GM23248 (cell line): ENCODE data around the gene AHR. TPM values are rescaled to one million over a fixed set of nuclear protein-coding genes. Genes with fewer than 3 reads are reported as not detected.

ENCODE experiments used
- DNase-seq: peaks from one replicate; pipeline ENCODE4 v3.0.0-alpha.2; 2015
- H2AFZ ChIP-seq: fragments of 200-600 bp; sonication (generic); 2 replicates; pipeline ENCODE4 v1.6.1; 2016; ENCODE audit warnings: antibody characterized with exemption
- H3F3A ChIP-seq: fragments of 200-600 bp; sonication (generic); 2 replicates; pipeline ENCODE4 v1.6.1; 2016; ENCODE audit warnings: mild to moderate bottlenecking, antibody characterized with exemption, mixed run types; ENCODE audit not compliant: insufficient read depth
- H3K27ac ChIP-seq: fragments of 200-600 bp; sonication (generic); 2 replicates; pipeline ENCODE4 v1.5.1; 2016; ENCODE audit warnings: mild to moderate bottlenecking
- H3K27me3 ChIP-seq: fragments of 200-600 bp; sonication (generic); replicated peaks from 2 replicates; pipeline ENCODE4 v1.6.1; 2016; ENCODE audit warnings: mild to moderate bottlenecking; ENCODE audit not compliant: insufficient read depth
- H3K36me3 ChIP-seq: fragments of 200-600 bp; sonication (generic); 2 replicates; pipeline ENCODE4 v1.6.1; 2016; ENCODE audit warnings: low read depth, mild to moderate bottlenecking
- H3K4me1 ChIP-seq: fragments of 200-600 bp; sonication (generic); 2 replicates; pipeline ENCODE4 v1.6.1; 2016; ENCODE audit warnings: mild to moderate bottlenecking; ENCODE audit not compliant: insufficient read depth
- H3K4me2 ChIP-seq: fragments of 200-600 bp; sonication (generic); one replicate; pipeline ENCODE4 v1.6.1; 2016; ENCODE audit warnings: mild to moderate bottlenecking; ENCODE audit not compliant: unreplicated experiment
- H3K4me3 ChIP-seq: fragments of 200-600 bp; sonication (generic); 2 replicates; pipeline ENCODE4 v1.5.1; 2016; ENCODE audit warnings: mild to moderate bottlenecking
- H3K79me2 ChIP-seq: fragments of 200-600 bp; sonication (generic); 2 replicates; pipeline ENCODE4 v1.6.1; 2016; ENCODE audit warnings: mild to moderate bottlenecking; ENCODE audit not compliant: insufficient read depth
- H3K9ac ChIP-seq: fragments of 200-600 bp; sonication (generic); 2 replicates; pipeline ENCODE4 v1.6.1; 2016; ENCODE audit warnings: mild to moderate bottlenecking
- H3K9me2 ChIP-seq: fragments of 200-600 bp; sonication (generic); 2 replicates; pipeline ENCODE4 v1.6.1; 2016; ENCODE audit warnings: mixed run types, mild to moderate bottlenecking, moderate library complexity; ENCODE audit not compliant: insufficient read depth
- H3K9me3 ChIP-seq: fragments of 200-600 bp; sonication (generic); one replicate; pipeline ENCODE4 v1.6.1; 2017; ENCODE audit warnings: low read depth
- H4K20me1 ChIP-seq: fragments of 200-600 bp; sonication (generic); 2 replicates; pipeline ENCODE4 v1.6.0; 2016; ENCODE audit not compliant: insufficient read depth
- EZH2 ChIP-seq: fragments of 200-600 bp; sonication (generic); IDR thresholded peaks from 2 replicates; pipeline ENCODE4 v1.6.1; 2018; ENCODE audit warnings: antibody characterized with exemption, mild to moderate bottlenecking; ENCODE audit not compliant: insufficient read depth, poor library complexity, severe bottlenecking
- EZH2phosphoT487 ChIP-seq: fragments of 200-600 bp; sonication (generic); IDR thresholded peaks from 2 replicates; pipeline ENCODE4 v1.6.1; 2018; ENCODE audit warnings: antibody characterized with exemption, moderate library complexity, mild to moderate bottlenecking, low read depth; ENCODE audit not compliant: insufficient read depth
- WGBS, 2 experiments: methylation state at CpG; one replicate each; pipeline ENCODE4 v1.1.6; 2015 to 2017; ENCODE audit warnings: low lambda C conversion rate in 2 of 2, low coverage in 1 of 2; ENCODE audit errors: missing lambda C conversion rate in 2 of 2; 5-methylcytosine and 5-hydroxymethylcytosine counted together
- in situ Hi-C: fragments of 300-500 bp; cut with MboI; formaldehyde crosslinking; loops from 2 replicates; pipeline ENCODE4 v1.15.0; 2020
- polyA plus RNA-seq: library from polyadenylated mRNA; unstranded; fragments of >200 nt; fragmentation: Nextera tagmentation; extraction: Ambion mirVana; gene quantifications from 2 replicates; pipeline ENCODE4 v1.2.1, GENCODE V29; 2016
- total RNA-seq: library from RNA; depleted of rRNA; stranded (reverse); fragments of >200 nt; shearing (Covaris generic); gene quantifications from 2 replicates; pipeline ENCODE4 v1.2.3, GENCODE V29; 2014

AHR gene
- total and polyA plus RNA-seq, 2 experiments from 2014 or later: 19.0 to 98.7 TPM

DNA sequence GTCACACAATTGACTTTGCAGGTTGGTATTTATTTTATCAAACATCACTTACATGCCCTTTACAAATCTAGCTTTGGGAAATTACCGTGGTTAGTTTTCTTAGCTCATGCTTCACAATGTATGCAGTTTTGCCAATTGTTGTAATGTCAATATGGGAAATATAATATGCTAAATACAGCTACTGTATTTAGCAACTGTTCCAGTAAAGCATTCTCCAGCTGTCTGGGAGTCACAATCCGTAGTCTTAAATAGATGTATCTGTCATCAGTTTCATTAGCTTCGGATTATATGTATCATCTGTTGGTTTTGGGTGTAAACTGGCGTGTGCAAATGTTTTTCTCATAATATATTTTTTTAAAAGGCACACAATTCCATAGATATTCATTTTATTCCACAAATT lies 19.4 kb upstream of the AHR start:
- Histone ChIP-seq H3K27me3 (no peaks in the 10 kb centered on the region), H3K4me1 (peaks cover 21% of the 10 kb centered on the region), H3F3A (peaks cover 25% of the 10 kb centered on the region), H3K9me3 (no peaks in the 10 kb centered on the region), H3K36me3 (no peaks in the 10 kb centered on the region), H3K79me2 (no peaks in the 10 kb centered on the region), H2AFZ (no peak overlapping the region), H3K27ac (no peak overlapping the region), H3K9me2 (no peaks in the 10 kb centered on the region), H3K9ac (no peak overlapping the region), H3K4me2 (no peak overlapping the region), H3K4me3 (no peak overlapping the region), H4K20me1 (no peaks in the 10 kb centered on the region)
- in situ Hi-C loops: no loop called here
- 82 to 85% methylated on average over 4 of the region's 4 CpGs for WGBS, 2 experiments
- no peak for DNase-seq
- TF ChIP-seq EZH2phosphoT487: no peak
- no peak for TF ChIP-seq EZH2

DNA sequence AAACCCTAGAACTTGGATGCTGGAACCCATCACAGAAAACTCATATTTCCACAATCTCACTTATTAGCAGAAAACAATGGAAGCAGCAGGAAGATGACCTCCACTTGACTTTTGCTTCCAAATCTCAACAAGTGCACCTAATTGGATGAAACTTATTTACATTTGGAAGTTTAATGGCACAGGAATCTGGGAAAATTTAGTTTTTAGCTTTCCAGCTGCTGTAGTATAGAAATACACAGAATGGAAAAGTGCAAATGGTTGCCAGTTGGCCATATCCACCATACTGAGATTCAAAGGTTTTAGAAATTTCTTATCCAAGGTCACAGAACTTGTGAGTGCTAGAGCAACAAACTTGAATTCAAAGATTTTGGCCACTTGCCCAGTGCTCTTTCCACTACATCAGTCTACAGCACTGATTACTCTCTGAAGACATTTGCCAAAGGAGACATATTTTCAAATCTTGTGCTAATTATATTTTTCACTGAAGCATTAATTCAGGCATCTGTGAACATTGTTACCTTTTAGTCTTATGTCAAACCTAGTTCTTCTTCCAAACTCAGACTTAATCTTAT lies 9.3 kb upstream of the AHR start:
- Histone ChIP-seq H3K9me2 (no peaks in the 10 kb centered on the region), H3K4me2 (no peak overlapping the region), H3K79me2 (no peaks in the 10 kb centered on the region), H3K36me3 (no peaks in the 10 kb centered on the region), H3K9me3 (no peaks in the 10 kb centered on the region), H3K4me1 (no peaks in the 10 kb centered on the region), H4K20me1 (no peaks in the 10 kb centered on the region), H3K4me3 (no peak overlapping the region), H2AFZ (no peak overlapping the region), H3F3A (no peaks in the 10 kb centered on the region), H3K27ac (no peak overlapping the region), H3K9ac (no peak overlapping the region), H3K27me3 (no peaks in the 10 kb centered on the region)
- DNase-seq: no peak
- in situ Hi-C loops: no loop called here
- TF ChIP-seq EZH2: no peak
- TF ChIP-seq EZH2phosphoT487: no peak

- H3K9me3 ChIP-seq: no peaks in the 10 kb centered on the region
- H3K9me2 ChIP-seq: no peaks in the 10 kb centered on the region
- no peaks in the 10 kb centered on the region for H4K20me1 ChIP-seq
- in situ Hi-C loops: no loop called here
- no peaks in the 10 kb centered on the region for H3K79me2 ChIP-seq
- H3K36me3 ChIP-seq: no peaks in the 10 kb centered on the region
- peaks cover 9% of the 10 kb centered on the region for H3K4me1 ChIP-seq
- H2AFZ ChIP-seq: no peak overlapping the region
- no peak overlapping the region for H3K27ac ChIP-seq
- 95 to 98% methylated on average over 4 of the region's 4 CpGs for WGBS, 2 experiments
- no peak overlapping the region for H3K4me3 ChIP-seq
- H3K9ac ChIP-seq: no peak overlapping the region
- DNase-seq: no peak
- no peak overlapping the region for H3K4me2 ChIP-seq
- TF ChIP-seq EZH2 (no peak), EZH2phosphoT487 (no peak)
- no peaks in the 10 kb centered on the region for H3K27me3 ChIP-seq
- H3F3A ChIP-seq: peaks cover 7% of the 10 kb centered on the region
These were observed 5.6 kb upstream of the AHR start for GRCh38 chr7:17292843-17293242.

GRCh38 chr7:17293481-17293880 lies 5.0 kb upstream of the AHR start:
- Histone ChIP-seq H3K9ac (no peak overlapping the region), H3K79me2 (no peaks in the 10 kb centered on the region), H3K9me3 (no peaks in the 10 kb centered on the region), H3K27me3 (no peaks in the 10 kb centered on the region), H3K9me2 (no peaks in the 10 kb centered on the region), H3K36me3 (no peaks in the 10 kb centered on the region), H3F3A (peaks cover 11% of the 10 kb centered on the region), H2AFZ (no peak overlapping the region), H3K4me1 (peaks cover 13% of the 10 kb centered on the region), H4K20me1 (no peaks in the 10 kb centered on the region), H3K4me2 (no peak overlapping the region), H3K4me3 (no peak overlapping the region), H3K27ac (no peak overlapping the region)
- in situ Hi-C loops: no loop called here
- DNase-seq: no peak
- TF ChIP-seq EZH2phosphoT487: no peak
- no peak for TF ChIP-seq EZH2
- 93 to 95% methylated on average over 2 of the region's 2 CpGs for WGBS, 2 experiments

DNA sequence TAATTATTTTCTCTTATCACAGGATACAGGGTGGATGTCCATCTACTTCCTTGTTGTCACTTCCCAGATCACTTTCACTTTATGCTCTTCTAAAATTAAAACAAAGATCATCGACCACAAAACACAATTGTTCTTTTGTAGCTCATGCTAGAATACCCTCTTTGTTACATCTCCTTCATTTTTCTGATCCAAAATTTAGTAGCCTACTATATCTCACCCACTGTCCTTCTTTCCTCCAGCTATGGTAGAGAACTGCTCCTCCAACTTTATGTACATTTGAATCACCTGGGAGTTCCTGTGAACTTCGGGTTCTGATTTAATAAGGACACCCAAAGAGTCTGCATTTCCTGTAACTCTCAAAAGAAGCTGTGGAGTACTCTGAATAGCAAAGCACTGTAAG lies 1.2 kb upstream of the AHR start:
- no peaks in the 10 kb centered on the region for H3K27me3 ChIP-seq
- WGBS, 2 experiments: 18 to 19% methylated on average over 2 of the region's 2 CpGs
- H3K9me2 ChIP-seq: no peaks in the 10 kb centered on the region
- peak overlapping the region; percentile 36 for H3K9ac ChIP-seq
- no peak for DNase-seq
- peak overlapping the region; percentile 61; the same call in 1 of the 2 replicates for H3K27ac ChIP-seq
- H3K4me2 ChIP-seq: peak overlapping the region; percentile 56
- no peak for TF ChIP-seq EZH2
- H3K79me2 ChIP-seq: peaks cover 36% of the 10 kb centered on the region
- no peaks in the 10 kb centered on the region for H3K9me3 ChIP-seq
- peaks cover 23% of the 10 kb centered on the region for H3F3A ChIP-seq
- H4K20me1 ChIP-seq: no peaks in the 10 kb centered on the region
- peak overlapping the region; percentile 47 for H3K4me3 ChIP-seq
- H2AFZ ChIP-seq: peak overlapping the region; percentile 94
- H3K36me3 ChIP-seq: no peaks in the 10 kb centered on the region
- H3K4me1 ChIP-seq: peaks cover 20% of the 10 kb centered on the region
- in situ Hi-C loops: no loop called here
